GF-D8 (cell line): Measurements from ENCODE around the gene NOMO2.
"Not testable (repeated sequence)": the region's sequence is repeated elsewhere in the genome, so short reads cannot be mapped to it uniquely, and the experiment has no call there.

Experiments
- DNase-seq: peaks from one replicate; lab custom pipeline; 2025; lab: John Stamatoyannopoulos, UW

NOMO2 gene

DNA sequence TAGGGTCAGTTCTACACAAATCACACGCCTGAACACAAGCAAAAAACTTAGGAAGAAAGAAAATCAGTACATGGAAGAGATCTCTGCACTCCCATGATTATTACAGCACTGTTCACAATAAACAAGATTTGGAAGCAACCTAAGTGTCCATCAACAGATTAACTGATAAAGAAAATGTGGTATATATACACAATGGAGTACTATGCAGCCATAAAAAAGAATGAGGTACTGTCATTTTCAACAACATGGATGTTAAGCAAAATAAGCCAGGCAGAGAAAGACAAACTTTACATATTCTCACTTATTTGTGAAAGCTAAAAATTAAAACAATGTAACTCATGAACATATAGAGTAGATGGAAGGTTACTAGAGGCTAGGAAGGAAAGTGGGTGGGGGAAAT, 16.0 kb upstream of the NOMO2 start:
- DNase-seq, result not testable (repeated sequence)

DNA sequence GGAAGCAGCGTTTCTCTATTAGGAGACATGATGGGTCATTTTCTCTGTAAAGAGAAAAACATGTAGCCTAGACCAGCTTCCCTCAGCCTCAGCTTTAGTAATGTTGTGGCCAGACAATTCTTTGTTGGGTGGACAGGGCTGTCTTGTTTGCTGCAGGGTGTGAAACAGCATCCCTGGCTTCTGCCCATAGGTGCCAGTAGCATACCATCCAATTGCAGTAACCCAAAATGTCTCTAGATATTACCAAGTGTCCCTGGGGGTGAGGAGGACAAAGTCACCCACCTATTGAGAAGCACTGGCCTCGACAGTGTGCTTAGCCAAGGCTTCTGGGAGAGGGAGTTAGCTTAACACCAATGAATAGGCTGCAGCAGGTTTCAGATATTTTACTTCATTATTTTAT, 14.0 kb upstream of the NOMO2 start:
- DNase-seq, result not testable (repeated sequence)

DNA sequence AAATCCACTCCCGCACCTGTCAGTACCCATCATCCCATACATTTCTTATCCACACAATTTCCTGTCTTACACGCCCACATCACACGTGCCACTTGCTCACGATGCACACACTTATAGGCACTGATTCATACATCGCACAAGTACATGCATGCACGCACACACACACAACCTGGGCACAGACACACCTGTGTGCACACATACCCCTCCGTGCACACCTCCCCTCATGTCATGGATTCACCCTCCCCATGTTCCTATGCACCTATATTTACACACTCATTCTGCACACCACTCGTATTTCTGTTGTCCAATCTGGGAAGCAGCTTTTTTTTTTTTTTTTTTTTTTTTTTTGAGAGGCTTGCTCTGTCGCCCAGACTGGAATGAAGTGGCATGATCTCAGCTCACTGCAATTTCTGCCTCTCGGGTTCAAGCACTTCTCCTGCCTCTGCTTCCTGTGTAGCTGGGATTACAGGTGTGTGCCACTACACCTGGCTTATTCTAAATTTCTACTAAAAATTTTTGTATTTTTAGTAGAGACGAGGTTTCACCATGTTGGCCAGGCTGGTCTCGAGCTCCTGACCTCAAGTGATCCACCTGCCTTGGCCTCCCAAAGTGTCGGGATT, 13.5 kb upstream of the NOMO2 start:
- DNase-seq, result not testable (repeated sequence)

DNA sequence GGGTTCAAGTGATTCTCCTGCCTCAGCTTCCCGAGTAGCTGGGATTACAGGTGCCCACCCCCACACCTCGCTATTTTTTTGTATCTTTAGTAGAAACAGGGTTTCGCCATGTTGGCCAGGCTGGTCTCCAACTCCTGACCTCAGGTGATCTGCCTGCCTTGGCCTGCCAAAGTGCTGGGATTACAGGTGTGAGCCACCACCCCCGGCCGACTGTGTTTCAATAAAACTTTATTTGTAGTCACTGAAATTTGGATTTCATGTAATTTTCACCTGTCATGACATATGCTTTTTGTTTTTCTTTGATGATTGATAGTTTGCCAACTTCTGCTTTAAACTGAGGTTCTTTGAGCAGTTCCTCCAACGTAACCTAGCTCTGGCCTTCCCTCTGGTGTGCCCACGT, 12.0 kb upstream of the NOMO2 start:
- not testable (repeated sequence) for DNase-seq

DNA sequence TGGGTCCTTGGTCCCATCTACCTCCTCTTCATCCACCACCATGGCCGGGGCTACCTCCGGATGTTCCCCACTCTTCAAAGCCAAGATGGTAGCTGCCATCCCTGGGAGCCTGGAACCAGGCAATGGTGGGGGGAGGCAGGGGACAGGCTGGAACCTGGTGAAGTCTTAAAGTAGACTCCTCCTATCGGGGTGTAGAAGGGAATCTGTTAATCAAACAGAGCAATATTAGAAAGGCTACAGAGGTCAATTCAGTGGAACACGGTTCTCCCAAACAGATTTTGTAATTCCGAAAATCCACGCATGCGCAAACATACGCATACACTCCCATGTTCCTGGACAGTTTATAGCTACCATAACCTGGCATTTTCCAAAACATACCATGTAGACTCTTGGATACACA, 11.1 kb upstream of the NOMO2 start:
- not testable (repeated sequence) for DNase-seq

DNA sequence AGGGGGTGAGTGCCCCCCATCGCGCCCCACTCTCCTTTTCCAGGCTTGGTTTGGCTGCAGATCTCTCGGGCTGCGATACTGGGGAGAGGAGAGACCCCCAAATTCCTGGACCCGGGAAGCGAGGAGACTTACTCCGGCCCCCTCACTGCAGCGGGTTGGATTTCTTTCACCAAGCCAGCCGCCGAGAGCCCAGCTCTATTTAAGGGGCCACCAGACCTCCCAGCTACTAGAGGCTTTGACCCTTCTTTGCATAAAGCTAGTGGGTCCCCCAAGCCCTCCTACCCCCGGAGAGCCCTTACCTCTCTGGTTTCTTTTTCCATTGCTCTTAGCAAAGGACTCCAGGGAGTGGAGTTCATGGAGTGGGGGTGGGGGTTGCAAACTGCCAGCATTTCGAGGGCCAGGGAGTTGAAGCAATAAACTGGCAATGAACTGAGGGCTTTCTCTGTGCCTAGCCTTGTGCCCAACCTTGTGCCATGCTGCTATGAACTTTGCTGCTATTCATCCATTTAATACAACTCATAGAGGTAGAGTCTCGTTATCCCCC, 9.5 kb upstream of the NOMO2 start:
- DNase-seq, result not testable (repeated sequence)

DNA sequence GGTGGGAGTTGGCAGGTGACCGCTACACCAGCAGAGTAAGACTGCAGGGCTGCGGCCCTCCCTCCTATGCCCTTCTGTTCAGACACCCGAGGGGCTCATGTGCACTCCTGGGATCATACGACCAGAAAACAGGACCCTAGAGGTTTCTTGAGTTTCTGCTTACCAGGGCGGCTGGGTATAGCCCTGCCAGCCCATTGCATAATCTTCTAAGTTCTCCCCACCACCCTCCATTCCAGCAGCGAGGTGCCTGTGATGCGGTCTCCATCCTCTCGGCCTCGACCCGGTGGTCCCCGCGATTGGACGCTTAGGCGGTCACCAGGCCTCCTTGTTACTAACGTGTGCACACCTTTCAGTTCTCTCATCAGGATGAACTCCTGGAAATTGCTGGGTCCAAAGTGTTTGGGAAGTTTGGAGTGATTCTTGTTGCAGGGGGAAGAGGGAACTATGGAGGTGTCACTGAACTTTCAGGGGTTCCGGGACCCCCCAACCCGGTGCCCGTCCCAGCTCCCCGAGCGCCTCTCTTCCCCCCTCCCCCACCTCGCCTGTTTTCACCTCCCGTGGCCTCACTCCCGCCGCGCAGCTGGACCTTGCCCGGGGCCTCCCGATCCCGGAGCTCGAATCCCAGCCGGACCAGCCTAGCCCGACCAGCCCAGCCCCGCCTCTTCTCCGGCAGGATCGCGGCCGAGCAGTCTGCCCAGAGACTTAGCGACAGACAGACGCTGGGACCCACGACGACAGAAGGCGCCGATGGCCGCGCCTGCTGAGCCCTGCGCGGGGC, 8.8 kb upstream of the NOMO2 start:
- not testable (repeated sequence) for DNase-seq

DNA sequence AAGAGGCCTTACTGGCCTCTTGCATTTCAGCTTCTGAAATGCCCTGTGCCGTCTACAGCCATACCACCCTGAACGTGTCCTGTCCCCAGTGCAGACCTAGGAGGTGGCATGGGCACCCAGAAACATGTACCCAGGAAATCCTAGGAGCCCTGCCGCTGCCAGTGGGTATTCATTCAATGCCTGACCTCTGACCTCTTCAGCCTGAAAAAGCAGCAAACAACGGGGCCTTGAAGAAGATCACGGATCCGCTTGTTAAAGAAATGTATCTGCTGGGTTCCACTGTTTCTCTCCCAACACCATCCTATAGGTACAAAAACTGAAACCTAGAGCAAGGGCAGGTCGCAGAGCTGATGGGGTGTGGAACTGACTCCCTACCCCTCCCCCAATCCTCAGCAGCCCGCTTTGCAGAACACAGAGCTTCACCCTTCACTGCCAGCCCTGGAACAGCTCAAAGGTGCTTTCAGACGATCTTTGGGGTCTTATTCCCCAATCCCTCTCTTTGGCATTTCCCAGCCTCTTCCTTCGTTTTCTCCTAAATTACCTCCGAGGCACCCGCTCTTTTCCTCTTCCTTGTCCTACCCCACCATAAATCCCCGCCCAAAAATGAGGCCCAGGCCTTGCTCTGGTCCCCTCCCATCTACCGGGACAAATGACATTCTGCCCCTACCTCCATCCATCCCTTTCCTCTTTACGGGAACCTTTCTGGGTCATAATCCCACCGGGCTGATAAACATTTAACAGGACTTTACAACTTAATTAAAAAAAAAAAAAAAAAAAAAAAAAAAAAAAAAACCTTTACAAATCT, 1.3 kb downstream of the NOMO2 start:
- DNase-seq, result not testable (repeated sequence)

DNA sequence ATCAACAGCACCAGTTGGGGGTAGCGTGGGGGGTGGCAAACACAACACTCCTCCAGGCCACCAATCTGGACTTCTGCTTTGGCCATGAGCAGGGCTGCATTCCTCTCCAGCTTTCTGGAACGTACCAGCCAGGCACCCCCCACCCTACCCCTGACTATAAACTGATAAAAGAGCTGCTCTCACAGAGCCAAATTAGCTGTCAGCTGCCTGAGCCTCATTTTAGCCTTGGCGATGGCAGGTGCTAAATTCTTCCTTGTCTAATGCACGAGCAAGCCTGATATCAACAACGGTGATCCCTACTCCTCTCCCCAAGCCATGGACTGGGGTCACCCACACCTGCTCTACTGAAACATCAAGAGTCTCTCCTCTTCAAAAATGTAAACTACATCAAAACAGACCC, 8.2 kb downstream of the NOMO2 start:
- not testable (repeated sequence) for DNase-seq

DNA sequence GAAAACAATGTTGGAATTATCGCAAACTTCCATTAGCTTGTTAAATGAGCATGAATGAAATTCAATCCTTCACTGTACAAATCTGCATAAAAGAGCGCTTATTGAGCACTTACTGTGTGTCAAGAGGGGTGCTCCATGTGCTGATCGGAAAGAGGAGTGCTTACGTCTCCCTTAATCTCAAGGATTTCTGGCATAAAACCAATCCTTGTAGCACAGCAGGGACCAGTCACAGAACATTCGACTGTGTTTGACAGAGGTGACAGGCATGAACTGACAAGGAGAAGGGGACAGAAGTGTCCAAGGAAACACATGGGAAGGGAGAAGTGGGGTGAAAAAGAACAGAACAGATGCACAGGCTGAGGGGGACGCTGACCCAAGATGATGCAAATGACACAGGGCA, 14.5 kb downstream of the NOMO2 start:
- DNase-seq, result not testable (repeated sequence)

DNA sequence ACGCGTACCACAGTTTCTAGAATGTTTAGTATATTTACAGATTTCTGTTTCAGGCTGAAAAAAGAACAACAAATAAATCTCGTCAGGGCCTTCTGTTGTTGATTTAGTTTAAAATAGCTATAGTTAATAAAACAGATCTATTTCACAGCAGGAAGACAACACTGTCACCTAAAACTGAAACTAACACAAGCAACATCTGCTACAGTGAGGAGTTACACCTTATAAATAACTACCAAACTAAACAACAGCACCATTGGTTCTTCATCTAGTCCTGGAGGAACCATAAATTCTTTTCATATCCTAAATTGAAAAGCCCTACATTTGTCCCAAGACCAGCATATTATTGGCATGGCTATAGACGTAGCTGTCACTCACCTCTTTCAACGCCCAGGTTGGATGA, 15.0 kb downstream of the NOMO2 start:
- not testable (repeated sequence) for DNase-seq

DNA sequence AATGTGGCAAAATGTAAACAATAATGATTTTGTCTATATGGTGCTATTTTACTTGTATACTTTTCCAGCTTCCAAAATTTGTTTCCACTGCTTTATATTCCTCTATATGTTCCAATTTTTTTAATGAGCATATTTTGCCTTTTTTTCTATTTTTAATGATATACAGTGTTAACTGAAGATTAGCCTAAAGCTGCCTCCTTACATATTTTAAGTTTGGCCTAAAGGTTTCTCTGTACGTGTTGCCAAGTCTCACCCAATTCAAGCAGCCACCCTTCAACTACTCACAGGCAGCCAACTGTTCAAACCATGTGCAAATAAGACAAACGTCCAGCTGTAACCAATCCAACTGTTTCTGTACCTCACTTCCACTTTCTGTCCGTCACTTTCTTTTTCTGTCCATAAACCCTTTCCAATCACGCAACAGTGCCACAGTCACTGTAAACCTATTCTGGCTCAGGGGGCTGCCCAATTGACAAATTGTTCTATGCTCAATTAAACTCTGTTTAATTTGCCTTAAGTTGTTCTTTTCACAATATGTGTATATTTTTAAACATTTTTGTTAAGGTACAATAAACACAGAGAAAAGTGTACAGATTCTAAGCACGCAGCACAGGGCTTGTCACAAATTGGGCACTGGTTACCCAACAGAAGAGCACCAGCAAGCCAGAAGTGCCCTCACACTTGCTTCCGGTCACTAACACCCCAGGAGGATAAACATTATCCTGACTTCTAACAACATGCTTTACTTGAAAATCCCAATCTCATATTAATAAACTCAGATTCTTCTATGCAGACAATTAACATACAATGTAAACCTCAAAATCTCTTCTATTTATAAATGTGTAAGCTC, 17.4 kb downstream of the NOMO2 start:
- not testable (repeated sequence) for DNase-seq

DNA sequence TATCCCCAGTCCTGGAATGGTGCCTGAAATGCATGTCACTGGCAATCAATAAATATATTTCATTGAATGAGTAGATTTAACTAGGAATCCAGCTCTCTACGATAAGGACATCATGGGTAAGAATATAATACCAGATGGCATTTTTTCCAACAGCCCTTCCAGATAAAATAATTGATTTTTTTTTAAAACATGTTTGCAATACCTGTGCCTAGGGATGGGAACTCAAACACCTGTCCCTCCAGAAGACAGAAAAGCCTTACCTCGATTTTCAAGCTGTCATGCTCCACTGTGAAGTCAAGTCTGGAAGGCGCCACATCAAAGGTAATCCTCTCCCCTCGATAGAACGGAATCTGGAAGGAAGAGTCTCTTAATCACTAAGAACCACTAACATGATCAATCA, 20.0 kb downstream of the NOMO2 start:
- not testable (repeated sequence) for DNase-seq

DNA sequence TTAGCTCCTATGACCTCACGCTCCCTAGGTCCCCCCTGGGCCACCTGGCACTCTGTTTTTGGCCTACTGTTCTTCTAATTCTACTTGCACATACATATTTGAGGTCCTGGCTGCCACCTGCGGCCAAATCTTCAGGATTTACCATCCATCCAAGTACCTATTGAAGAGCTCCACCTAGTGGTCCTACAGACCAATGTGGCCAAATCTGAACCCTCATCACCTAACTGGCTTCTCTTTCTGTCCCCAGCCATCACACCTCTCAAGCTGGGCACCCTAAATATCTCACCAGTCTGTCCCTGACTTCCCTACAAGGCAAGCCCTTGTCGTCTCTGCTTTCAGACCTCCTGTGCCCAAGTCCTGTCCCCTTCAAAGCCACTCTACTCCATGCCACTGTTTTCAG, 24.9 kb downstream of the NOMO2 start:
- DNase-seq, result not testable (repeated sequence)

DNA sequence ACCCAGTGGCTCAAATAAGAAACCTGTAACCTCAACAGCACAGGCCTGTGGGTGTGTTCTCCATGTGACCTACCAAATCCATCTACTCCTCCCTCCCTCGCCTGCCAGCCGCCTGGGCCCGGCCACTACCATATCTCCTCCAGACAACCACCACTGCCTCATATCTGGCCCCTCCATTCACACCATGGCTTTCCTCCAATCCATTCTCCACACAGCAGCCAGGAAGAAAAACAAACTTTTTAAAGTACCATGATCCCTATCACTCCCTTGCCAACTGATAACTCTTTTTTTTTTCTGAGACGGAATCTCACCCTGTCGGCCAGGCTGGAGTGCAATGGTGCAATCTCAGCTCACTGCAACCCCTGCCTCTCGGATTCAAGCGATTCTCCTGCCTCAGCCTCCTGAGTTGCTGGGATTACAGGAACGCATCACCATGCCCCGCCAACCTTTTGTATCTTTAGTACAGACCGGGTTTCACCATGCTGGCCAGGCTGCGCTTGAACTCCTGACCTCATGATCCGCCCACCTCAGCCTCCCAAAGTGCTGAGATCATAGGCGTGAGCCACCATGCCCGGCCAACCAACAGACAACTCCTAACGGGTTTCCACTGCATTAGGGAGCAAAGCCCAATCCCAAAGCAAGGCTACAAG, 26.3 kb downstream of the NOMO2 start:
- DNase-seq, result not testable (repeated sequence)

DNA sequence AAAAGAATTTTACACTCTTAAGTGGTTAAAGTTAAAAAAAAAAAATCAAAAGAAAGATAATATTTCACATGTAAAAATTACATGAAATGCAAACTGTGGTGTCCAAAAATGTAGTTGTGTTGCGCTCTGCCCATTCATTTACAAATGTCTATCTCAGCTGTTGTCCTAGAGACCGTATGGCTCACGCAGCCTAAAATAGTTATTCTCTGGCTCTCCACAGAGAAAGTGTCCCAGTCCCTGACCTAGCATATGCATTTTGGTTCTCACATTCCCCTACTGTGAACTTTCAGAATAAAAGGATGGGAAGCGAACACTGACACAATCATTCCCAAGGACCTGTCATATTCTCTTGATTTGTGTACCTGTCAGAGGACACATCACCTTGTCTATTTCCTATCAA, 27.6 kb downstream of the NOMO2 start:
- DNase-seq, result not testable (repeated sequence)

DNA sequence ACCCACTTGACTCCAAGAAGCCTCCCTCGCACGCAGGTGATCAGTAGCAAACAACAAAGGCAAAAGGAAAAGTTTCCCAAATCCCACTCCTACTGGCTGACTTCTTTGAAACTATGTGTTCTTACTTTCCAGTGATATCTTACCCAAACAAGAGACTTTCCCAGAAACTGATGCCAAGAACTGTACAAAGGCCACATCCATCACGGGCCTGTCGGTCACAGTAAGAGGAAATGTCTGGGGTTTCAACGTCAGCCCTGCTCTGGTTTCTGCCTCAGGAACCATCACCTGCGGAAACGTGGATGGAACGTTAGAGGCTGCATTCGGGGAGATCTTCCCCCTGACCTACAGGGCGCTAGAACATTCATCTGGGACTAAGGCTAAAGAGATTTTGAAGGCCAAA, 30.6 kb downstream of the NOMO2 start:
- not testable (repeated sequence) for DNase-seq

DNA sequence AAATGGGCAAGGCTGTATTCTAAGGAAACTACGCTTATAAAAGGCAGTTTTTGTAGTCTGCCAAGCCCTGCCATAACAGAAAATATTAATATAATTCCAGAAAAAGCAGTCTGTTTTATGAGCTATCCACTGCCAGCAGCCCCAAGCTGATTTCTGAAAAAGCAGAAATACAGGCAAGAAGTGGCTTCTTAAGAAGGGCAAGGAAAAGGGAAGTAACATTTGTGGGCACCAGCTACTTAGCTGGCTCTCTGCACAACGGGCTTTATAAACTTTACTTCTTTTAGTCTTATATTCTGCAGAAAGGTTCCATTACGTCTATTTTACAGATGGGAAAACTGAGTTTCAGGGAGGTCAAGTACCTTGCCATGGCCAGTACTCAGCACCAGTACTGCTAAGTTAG, 31.6 kb downstream of the NOMO2 start:
- DNase-seq, result not testable (repeated sequence)

DNA sequence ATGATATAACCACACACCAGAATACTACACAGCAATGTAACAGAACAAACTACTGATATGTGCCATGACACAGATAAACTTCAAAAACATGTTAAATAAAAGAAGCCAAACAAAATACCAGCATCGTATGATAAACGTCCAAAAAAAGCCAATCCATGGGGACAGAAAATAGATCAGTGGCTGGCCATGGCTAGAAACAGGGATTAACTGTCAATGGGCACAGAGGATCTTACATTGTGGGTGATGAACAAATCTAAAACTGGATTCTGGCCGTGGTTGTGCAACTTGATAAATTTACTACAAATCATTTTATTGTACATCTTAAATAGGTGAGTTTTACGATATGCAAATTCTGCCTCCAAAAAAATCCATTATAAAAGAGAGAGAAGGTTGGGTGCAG, 35.4 kb downstream of the NOMO2 start:
- DNase-seq, result not testable (repeated sequence)

DNA sequence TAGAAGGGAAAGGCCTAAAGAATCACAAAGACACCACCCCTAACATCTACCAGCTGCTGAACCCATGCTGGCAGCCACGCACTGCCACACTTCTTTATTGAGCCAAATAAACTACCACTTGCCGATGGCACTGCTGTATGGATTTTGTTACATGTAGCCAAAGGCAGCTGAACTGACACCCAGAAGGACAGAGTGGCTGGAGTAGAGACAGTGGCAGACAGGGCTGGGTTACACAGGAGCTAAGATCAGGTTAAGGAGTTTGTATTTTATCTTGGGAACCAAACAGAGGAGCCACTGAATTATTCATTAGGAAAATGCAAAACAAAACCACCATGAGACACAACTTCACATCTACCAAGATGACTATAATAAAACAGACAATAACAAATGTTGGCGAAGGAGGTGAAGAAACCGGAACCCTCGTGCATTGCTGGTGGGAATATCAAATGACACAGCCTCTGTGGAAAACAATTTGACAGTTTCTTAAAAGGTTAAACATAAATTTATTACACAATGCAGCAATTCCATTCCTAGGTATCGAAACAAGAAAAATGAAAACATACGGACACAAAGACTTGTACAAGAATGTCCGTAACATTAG, 35.9 kb downstream of the NOMO2 start:
- not testable (repeated sequence) for DNase-seq

DNA sequence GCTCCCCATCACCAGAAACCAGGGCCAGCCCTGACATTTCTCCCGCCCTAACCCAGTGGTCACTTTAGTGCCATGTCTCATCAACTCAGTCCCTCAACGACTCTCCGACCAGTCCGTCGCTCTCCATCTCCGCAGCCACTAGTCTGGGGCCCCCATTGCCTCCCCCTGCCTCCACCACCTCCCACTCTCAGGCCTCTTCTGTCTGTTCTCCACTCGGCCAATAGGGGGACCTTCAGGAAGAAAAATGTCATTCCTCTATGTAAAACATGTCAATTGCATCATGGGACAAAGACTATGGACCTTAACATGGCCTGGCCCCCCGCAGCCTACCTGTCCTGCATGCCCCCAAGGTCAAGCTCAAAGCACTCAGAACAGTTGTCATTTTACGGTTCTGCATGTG, 39.3 kb downstream of the NOMO2 start:
- not testable (repeated sequence) for DNase-seq
